ENCODE measurements around the gene VIPR2. TPM values are rescaled to one million over a fixed set of nuclear protein-coding genes. Genes with fewer than 3 reads are reported as not detected.
"Not testable (repeated sequence)": the region's sequence is repeated elsewhere in the genome, so short reads cannot be mapped to it uniquely, and the experiment has no call there.

VIPR2 gene
- polyA plus RNA-seq, 1 donor, result 2.6 TPM

- DNase-seq, result no peak
These were observed 136.2 kb downstream of the VIPR2 start for GRCh38 chr7:159008417-159008816.

GRCh38 chr7:159007996-159008389, 136.7 kb downstream of the VIPR2 start:
- no peak for DNase-seq

- no peak for DNase-seq
These were observed 137.2 kb downstream of the VIPR2 start for GRCh38 chr7:159007364-159007995.

GRCh38 chr7:159006610-159007130, 138.0 kb downstream of the VIPR2 start:
- no peak for DNase-seq

- DNase-seq, result not testable (repeated sequence)
These were observed 138.6 kb downstream of the VIPR2 start for GRCh38 chr7:159006022-159006609.

GRCh38 chr7:159005618-159006017, 139.0 kb downstream of the VIPR2 start:
- DNase-seq, result no peak

GRCh38 chr7:159004411-159004810, 140.3 kb downstream of the VIPR2 start:
- no peak for DNase-seq

- DNase-seq, result no peak
These were observed 142.9 kb downstream of the VIPR2 start for GRCh38 chr7:159001811-159002210.

GRCh38 chr7:159000859-159001435, 143.7 kb downstream of the VIPR2 start:
- DNase-seq, result no peak

GRCh38 chr7:159000070-159000469, 144.6 kb downstream of the VIPR2 start:
- no peak for DNase-seq

- DNase-seq, result no peak
These were observed 145.2 kb downstream of the VIPR2 start for GRCh38 chr7:158999496-158999895.

- not testable (repeated sequence) for DNase-seq
These were observed 146.4 kb downstream of the VIPR2 start for GRCh38 chr7:158998261-158998660.

GRCh38 chr7:158997471-158997870, 147.2 kb downstream of the VIPR2 start:
- no peak for DNase-seq

- DNase-seq, result no peak
These were observed 147.6 kb downstream of the VIPR2 start for GRCh38 chr7:158997110-158997453.

- DNase-seq, result no peak
These were observed 148.2 kb downstream of the VIPR2 start for GRCh38 chr7:158996214-158997109.

- DNase-seq, result no peak
These were observed 149.2 kb downstream of the VIPR2 start for GRCh38 chr7:158995514-158995913.

GRCh38 chr7:158994687-158995086, 150.0 kb downstream of the VIPR2 start:
- no peak for DNase-seq

GRCh38 chr7:158993591-158993990, 151.1 kb downstream of the VIPR2 start:
- no peak for DNase-seq

GRCh38 chr7:158992759-158993158, 151.9 kb downstream of the VIPR2 start:
- DNase-seq, result no peak

- no peak for DNase-seq
These were observed 152.6 kb downstream of the VIPR2 start for GRCh38 chr7:158991824-158992621.

- DNase-seq, result no peak
These were observed 155.7 kb downstream of the VIPR2 start for GRCh38 chr7:158988996-158989395.

Data from left kidney (tissue), 2 donors.